MM.1S (cell line): ENCODE measurements around the gene CATSPERD.

Experiments
- CTCF ChIP-seq: fragments of 300-600 bp; sonication (generic); IDR thresholded peaks from 2 replicates; pipeline ENCODE4 v1.5.1; 2016; ENCODE audit warnings: antibody characterized with exemption, low read length, mixed read lengths
- EZH2 ChIP-seq: fragments of 300-600 bp; sonication (generic); optimal IDR thresholded peaks from 2 replicates; pipeline ENCODE3; 2017; ENCODE audit warnings: low read depth, mild to moderate bottlenecking, antibody characterized with exemption, low read length, mixed read lengths
- EZH2phosphoT487 ChIP-seq: fragments of 300-600 bp; sonication (generic); IDR thresholded peaks from 2 replicates; pipeline ENCODE4 v1.6.1; 2018; ENCODE audit warnings: antibody characterized with exemption, low read length

- TF ChIP-seq CTCF (no peak), EZH2 (no peak), EZH2phosphoT487 (no peak)
Measured at GRCh38 chr19:5696196-5697021, 24.0 kb upstream of the CATSPERD start.
